H1 (cell line): ENCODE results near the gene PIBF1. TPM values are rescaled to one million over a fixed set of nuclear protein-coding genes. Genes with fewer than 3 reads are reported as not detected.
"Not testable (repeated sequence)": the region's sequence is repeated elsewhere in the genome, so short reads cannot be mapped to it uniquely, and the experiment has no call there.

Experiments used
- CTCF ChIA-PET: fragments of 300-600 bp; sonication (Branson Sonifier 250); formaldehyde crosslinking; loops from one replicate; lab custom pipeline; 2021; ENCODE audit not compliant: partially characterized antibody; lab: Charles Lee
- POLR2A ChIA-PET: fragments of 300-600 bp; sonication (Branson Sonifier 250); formaldehyde crosslinking; loops from one replicate; lab custom pipeline; 2021; ENCODE audit warnings: inconsistent platforms; ENCODE audit not compliant: partially characterized antibody; lab: Charles Lee
- DNase-seq, 2 experiments: peaks; one replicate each; pipeline versions ENCODE4 v3.0.0 to v3.0.0-alpha.2; 2010 to 2022; ENCODE audit warnings: low spot score in 2 of 2, low read depth in 1 of 2, mixed read lengths in 1 of 2
- FAIRE-seq: peaks from 2 replicates; lab custom pipeline; 2011; peaks lifted over from hg19 to GRCh38; lab: Jason Lieb, UNC
- H2AFZ ChIP-seq: 2 replicates; pipeline ENCODE4 v1.8.1; 2012; ENCODE audit warnings: low read length, inconsistent platforms
- H2AK5ac ChIP-seq: 2 replicates; pipeline ENCODE4 v1.6.1; 2013; ENCODE audit warnings: low read depth, low read length
- H2BK120ac ChIP-seq: replicated peaks from 2 replicates; pipeline ENCODE3; 2013; ENCODE audit warnings: low read depth, low read length, inconsistent platforms
- H2BK12ac ChIP-seq: 2 replicates; pipeline ENCODE4 v1.6.1; 2013; ENCODE audit warnings: low read depth, low read length
- H2BK15ac ChIP-seq: 2 replicates; pipeline ENCODE4 v1.6.1; 2013; ENCODE audit warnings: low read length
- H2BK20ac ChIP-seq: 2 replicates; pipeline ENCODE4 v1.6.1; 2013; ENCODE audit warnings: low read length
- H2BK5ac ChIP-seq: 2 replicates; pipeline ENCODE4 v1.6.1; 2013; ENCODE audit warnings: low read depth, low read length
- H3K14ac ChIP-seq: 2 replicates; pipeline ENCODE4 v1.6.1; 2013; ENCODE audit warnings: inconsistent platforms; ENCODE audit not compliant: insufficient read length
- H3K18ac ChIP-seq: 2 replicates; pipeline ENCODE4 v1.6.1; 2013; ENCODE audit warnings: low read length; ENCODE audit errors: extremely low read depth
- H3K23ac ChIP-seq: 2 replicates; pipeline ENCODE4 v1.6.1; 2013; ENCODE audit warnings: inconsistent platforms; ENCODE audit not compliant: insufficient read length
- H3K23me2 ChIP-seq: 2 replicates; pipeline ENCODE4 v1.6.1; 2013; ENCODE audit warnings: low read depth, low read length
- H3K27ac ChIP-seq: 2 replicates; pipeline ENCODE4 v1.6.1; 2011; ENCODE audit warnings: low read depth, low read length, inconsistent platforms
- H3K27me3 ChIP-seq, 4 experiments: replicated peaks in 1 of 4; 1 replicate in 1 of 4; 2 replicates in 3 of 4; pipeline versions ENCODE4 v1.6.1 to v1.8.1; 2011 to 2013; ENCODE audit warnings: low read length in 3 of 4, mild to moderate bottlenecking in 3 of 4, inconsistent platforms in 2 of 4, mixed read lengths in 2 of 4, moderate library complexity in 1 of 4; ENCODE audit not compliant: control insufficient read depth in 3 of 4, insufficient read depth in 3 of 4; ENCODE audit errors: extremely low read depth in 1 of 4
- H3K36me3 ChIP-seq, 4 experiments: 2 replicates each; pipeline versions ENCODE4 v1.6.1 to v1.8.1; 2011 to 2013; ENCODE audit warnings: mild to moderate bottlenecking in 4 of 4, low read length in 3 of 4, moderate library complexity in 2 of 4, control low read depth in 1 of 4, inconsistent platforms in 1 of 4; ENCODE audit not compliant: insufficient read depth in 4 of 4, control insufficient read depth in 2 of 4
- H3K4ac ChIP-seq: replicated peaks from 2 replicates; pipeline ENCODE3; 2013; ENCODE audit warnings: low read length, low read depth, mixed read lengths, inconsistent platforms; ENCODE audit not compliant: insufficient read length
- H3K4me1 ChIP-seq, 4 experiments: replicated peaks in 1 of 4; 1 replicate in 1 of 4; 2 replicates in 3 of 4; pipeline versions ENCODE4 v1.6.1 to v1.8.1; 2011 to 2013; ENCODE audit warnings: low read length in 3 of 4, inconsistent platforms in 2 of 4, mixed read lengths in 1 of 4; ENCODE audit not compliant: insufficient read depth in 4 of 4, control insufficient read depth in 3 of 4
- H3K4me2 ChIP-seq, 2 experiments: 2 replicates each; pipeline versions ENCODE4 v1.6.1 to v1.8.1; 2011 to 2013; ENCODE audit warnings: low read depth in 2 of 2, low read length in 2 of 2, control low read depth in 1 of 2, inconsistent platforms in 1 of 2, mild to moderate bottlenecking in 1 of 2; ENCODE audit not compliant: insufficient read depth in 1 of 2
- H3K4me3 ChIP-seq, 4 experiments: fragments of 200-600, 300-600 bp in 1 of 4; sonication (generic), shearing (Covaris generic), sonication (Bioruptor Twin) in 1 of 4; 2 replicates each; pipeline versions ENCODE4 v1.5.1 to v1.8.1; 2011 to 2016; ENCODE audit warnings: low read length in 4 of 4, low read depth in 3 of 4, control low read depth in 2 of 4, inconsistent platforms in 2 of 4, mild to moderate bottlenecking in 2 of 4, mixed read lengths in 1 of 4, moderate library complexity in 1 of 4; ENCODE audit not compliant: insufficient read depth in 2 of 4; ENCODE audit errors: extremely low read depth in 1 of 4
- H3K56ac ChIP-seq: replicated peaks from 2 replicates; pipeline ENCODE3; 2013; ENCODE audit warnings: low read depth, mild to moderate bottlenecking, mixed read lengths, low read length, inconsistent platforms; ENCODE audit not compliant: insufficient read length
- H3K79me1 ChIP-seq: 2 replicates; pipeline ENCODE4 v1.6.1; 2013; ENCODE audit warnings: low read depth, low read length, control low read depth
- H3K79me2 ChIP-seq, 2 experiments: 2 replicates each; pipeline versions ENCODE4 v1.6.1 to v1.8.1; 2012 to 2013; ENCODE audit warnings: low read length in 2 of 2, mild to moderate bottlenecking in 2 of 2, inconsistent platforms in 1 of 2; ENCODE audit not compliant: insufficient read depth in 2 of 2, control insufficient read depth in 1 of 2
- H3K9ac ChIP-seq, 4 experiments: replicated peaks in 1 of 4; 1 replicate in 1 of 4; 2 replicates in 3 of 4; pipeline versions ENCODE4 v1.6.1 to v1.8.1; 2011 to 2013; ENCODE audit warnings: low read depth in 3 of 4, low read length in 3 of 4, control low read depth in 2 of 4, mild to moderate bottlenecking in 2 of 4, moderate library complexity in 2 of 4, inconsistent platforms in 1 of 4; ENCODE audit errors: extremely low read depth in 1 of 4
- H3K9me3 ChIP-seq, 2 experiments: 2 replicates each; pipeline versions ENCODE4 v1.6.1 to v1.8.1; 2012 to 2013; ENCODE audit warnings: mild to moderate bottlenecking in 2 of 2, moderate library complexity in 2 of 2, control low read depth in 1 of 2, inconsistent platforms in 1 of 2, low read depth in 1 of 2, low read length in 1 of 2, mixed read lengths in 1 of 2; ENCODE audit not compliant: insufficient read depth in 2 of 2
- H4K20me1 ChIP-seq, 2 experiments: replicated peaks in 1 of 2; 2 replicates each; pipeline versions ENCODE3 to v1.8.1; 2011 to 2013; ENCODE audit warnings: inconsistent platforms in 2 of 2, low read length in 2 of 2, mild to moderate bottlenecking in 1 of 2; ENCODE audit not compliant: insufficient read depth in 2 of 2, control insufficient read depth in 1 of 2
- H4K5ac ChIP-seq: 2 replicates; pipeline ENCODE4 v1.6.1; 2013; ENCODE audit warnings: low read length, low read depth, mixed read lengths, inconsistent platforms; ENCODE audit not compliant: insufficient read length
- H4K8ac ChIP-seq: 2 replicates; pipeline ENCODE4 v1.8.0; 2013; ENCODE audit warnings: mild to moderate bottlenecking, moderate library complexity, low read length, inconsistent platforms; ENCODE audit not compliant: insufficient read depth; ENCODE audit errors: extremely low read depth
- H4K91ac ChIP-seq: replicated peaks from 2 replicates; pipeline ENCODE3; 2013; ENCODE audit warnings: low read length, mixed read lengths, inconsistent platforms; ENCODE audit not compliant: insufficient read length
- BACH1 ChIP-seq: IDR thresholded peaks from 2 replicates; pipeline ENCODE4 v1.6.1; 2012; ENCODE audit warnings: low read length, improper control_type of control experiment
- WGBS, 2 experiments: shearing (Covaris generic) in 1 of 2; methylation state at CpG; one replicate each; pipeline versions ENCODE4 v1.1.6 to v1.1.7; 2013 to 2015; ENCODE audit warnings: low lambda C conversion rate in 2 of 2, mixed read lengths in 2 of 2, inconsistent platforms in 1 of 2, low coverage in 1 of 2, missing lambda C conversion rate in 1 of 2; ENCODE audit not compliant: insufficient replicate concordance in 2 of 2, insufficient coverage in 1 of 2, insufficient read length in 1 of 2; ENCODE audit errors: extremely low coverage in 1 of 2, missing lambda C conversion rate in 1 of 2; 5-methylcytosine and 5-hydroxymethylcytosine counted together
- polyA plus RNA-seq, 7 experiments: library from polyadenylated mRNA; depleted of rRNA in 3 of 7; stranded (reverse) in 5 of 7; unstranded in 2 of 7; fragments of >200 nt in 5 of 7; fragments of 200-250 nt in 2 of 7; gene quantifications; 1 replicate in 5 of 7; 2 replicates in 1 of 7; 4 replicates in 1 of 7; pipeline versions ENCODE4 v1.2.1 to v1.2.3, GENCODE V29; 2011 to 2013; ENCODE audit warnings: missing spikeins in 2 of 7, mixed read lengths in 2 of 7
- total RNA-seq: library from RNA; stranded (reverse); fragmentation: NEBNext Ultra II Directional; extraction: Animal tissue kit (Norgen Biotek cat#: 25700); gene quantifications from 2 replicates; pipeline ENCODE4 v1.2.1, GENCODE V29; 2021

The PIBF1 gene
- total and polyA plus RNA-seq, 2 of the 8 experiments (the other 6 are each of a cell fraction or from before 2014, with no cell fraction given), result 1.1 to 13.2 TPM

DNA sequence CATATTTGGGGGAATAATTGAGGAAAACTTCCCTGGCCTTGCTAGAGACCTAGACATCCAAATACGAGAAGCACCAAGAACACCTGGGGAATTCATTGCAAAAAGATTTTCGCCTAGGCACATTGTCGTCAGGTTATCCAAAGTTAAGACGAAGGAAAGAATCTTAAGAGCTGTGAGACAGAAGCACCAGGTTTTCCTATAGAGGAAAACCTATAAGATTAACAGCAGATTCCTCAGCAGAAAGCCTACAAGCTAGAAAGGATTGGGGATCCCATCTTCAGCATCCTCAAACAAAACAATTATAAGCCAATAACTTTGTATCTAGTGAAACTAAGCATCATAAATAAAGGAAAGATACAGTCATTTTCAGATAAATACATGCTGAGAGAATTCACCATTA is 114.9 kb downstream of the PIBF1 start:
- no peak overlapping the region for H2AK5ac ChIP-seq
- DNase-seq, result no peak
- H3K4ac ChIP-seq, result no peak overlapping the region
- H3K4me1 ChIP-seq, result no peaks in the 10 kb centered on the region
- no peak overlapping the region for H3K23ac ChIP-seq
- H2BK15ac ChIP-seq, result no peak overlapping the region
- H3K4me3 ChIP-seq, result no peak overlapping the region
- no peak overlapping the region for H3K18ac ChIP-seq
- no peaks in the 10 kb centered on the region for H3K79me1 ChIP-seq
- H3K9me3 ChIP-seq, result peaks cover 0 to 3% of the 10 kb centered on the region in 2 experiments; a peak in 2 of 4 replicates
- H3K23me2 ChIP-seq, result peaks cover 2% of the 10 kb centered on the region; the same call in 1 of the 2 replicates
- no peak overlapping the region for H2BK20ac ChIP-seq
- H3K27ac ChIP-seq, result no peak overlapping the region
- no peak overlapping the region for H2BK5ac ChIP-seq
- 99% methylated on average over 4 of the region's 4 CpGs; no CpG with 5 or more reads in 1 of the 2 experiments for WGBS, 2 experiments
- H4K5ac ChIP-seq, result no peak overlapping the region
- no peaks in the 10 kb centered on the region for H3K27me3 ChIP-seq
- no peak for TF ChIP-seq BACH1
- TF ChIP-seq, all 59 proteins: peak for 0
- no peak overlapping the region for H3K9ac ChIP-seq
- H4K20me1 ChIP-seq, result no peaks in the 10 kb centered on the region
- H3K79me2 ChIP-seq, result no peaks in the 10 kb centered on the region
- no peak overlapping the region for H2AFZ ChIP-seq
- H3K4me2 ChIP-seq, result no peak overlapping the region
- no peak overlapping the region for H3K56ac ChIP-seq
- CTCF ChIA-PET, result no interaction called here
- FAIRE-seq, result no peak
- no peak overlapping the region for H4K8ac ChIP-seq
- no peak overlapping the region for H2BK120ac ChIP-seq
- no peak overlapping the region for H3K14ac ChIP-seq
- no peak overlapping the region for H4K91ac ChIP-seq
- H2BK12ac ChIP-seq, result no peak overlapping the region
- POLR2A ChIA-PET, result no interaction called here
- peaks cover 0 to 8% (median 2%) of the 10 kb centered on the region in 4 experiments; a peak in 2 of 8 replicates for H3K36me3 ChIP-seq

DNA sequence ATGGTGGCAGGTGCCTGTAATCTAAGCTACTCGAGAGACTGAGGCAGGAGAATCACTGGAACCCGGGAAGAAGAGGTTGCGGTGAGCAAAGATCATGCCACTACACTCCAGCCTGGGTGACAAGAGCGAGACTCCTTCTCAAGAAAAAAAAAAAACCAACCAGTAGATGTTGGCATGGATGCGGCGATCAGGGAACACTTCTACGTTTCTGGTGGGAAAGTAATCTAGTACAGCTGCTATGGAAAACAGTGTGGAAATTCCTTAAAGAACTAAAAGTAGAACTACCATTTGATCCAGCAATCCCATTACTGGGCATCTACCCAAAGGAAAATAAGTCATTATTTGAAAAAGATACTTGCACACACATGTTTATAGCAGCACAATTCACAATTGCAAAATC is 119.6 kb downstream of the PIBF1 start:
- CTCF ChIA-PET, H2BK20ac ChIP-seq, H3K4me3 ChIP-seq, H3K79me1 ChIP-seq, H4K5ac ChIP-seq, H2AK5ac ChIP-seq, DNase-seq, H3K23me2 ChIP-seq, H3K14ac ChIP-seq, H2BK120ac ChIP-seq, H3K4me2 ChIP-seq, H3K9me3 ChIP-seq, H3K36me3 ChIP-seq, H3K79me2 ChIP-seq, H2BK12ac ChIP-seq, H3K56ac ChIP-seq, H3K23ac ChIP-seq, H4K8ac ChIP-seq, H3K4ac ChIP-seq, H3K27me3 ChIP-seq, H2BK15ac ChIP-seq, H4K20me1 ChIP-seq, POLR2A ChIA-PET, H4K91ac ChIP-seq, FAIRE-seq, H3K9ac ChIP-seq, H2BK5ac ChIP-seq, H3K27ac ChIP-seq, H2AFZ ChIP-seq, H3K18ac ChIP-seq, H3K4me1 ChIP-seq: not testable (repeated sequence)
- WGBS, 2 experiments, result 96% methylated on average over 6 of the region's 7 CpGs; no CpG with 5 or more reads in 1 of the 2 experiments
